Activated CD8-positive, alpha-beta memory T cell treated with anti-CD3 and anti-CD28 coated beads, Interleukin-2, amount 10 ng/mL, durations not matched to agents 7 days and 5 days (primary cell): Measurements from ENCODE around the gene ADGRL3. TPM values are rescaled to one million over a fixed set of nuclear protein-coding genes. Genes with fewer than 3 reads are reported as not detected.
"Not testable (repeated sequence)": the region's sequence is repeated elsewhere in the genome, so short reads cannot be mapped to it uniquely, and the experiment has no call there.

Experiments used
- ATAC-seq: fragments of 150-1000 bp; cut with Tn5 transposase; one replicate; pipeline ENCODE4 v1.10.0; 2021; ENCODE audit warnings: moderate library complexity
- CTCF ChIA-PET: fragments of 350-600 bp; sonication (Branson Sonifier 250); formaldehyde crosslinking; loops from one replicate; lab custom pipeline; 2021; ENCODE audit warnings: antibody characterized with exemption; lab: Charles Lee
- DNase-seq: peaks from one replicate; pipeline ENCODE4 v3.0.0-alpha.2; 2020
- H3K27ac Mint-ChIP-seq: one replicate; pipeline ENCODE4 v1.8.0; 2021; ENCODE audit warnings: mild to moderate bottlenecking, mixed read lengths
- H3K27me3 Mint-ChIP-seq: one replicate; pipeline ENCODE4 v1.8.0; 2021; ENCODE audit warnings: mixed read lengths
- H3K36me3 Mint-ChIP-seq: one replicate; pipeline ENCODE4 v1.8.0; 2021; ENCODE audit warnings: mild to moderate bottlenecking, mixed read lengths
- H3K4me1 Mint-ChIP-seq: one replicate; pipeline ENCODE4 v1.8.0; 2021; ENCODE audit warnings: mixed read lengths
- H3K4me3 Mint-ChIP-seq: one replicate; pipeline ENCODE4 v1.8.0; 2021; ENCODE audit warnings: mild to moderate bottlenecking, moderate library complexity, mixed read lengths
- H3K9me3 Mint-ChIP-seq: one replicate; pipeline ENCODE4 v1.8.0; 2022; ENCODE audit warnings: low read depth, mixed read lengths
- total RNA-seq, 2 experiments: library from RNA; stranded (reverse); gene quantifications; one replicate each; pipeline ENCODE4 v1.2.3, GENCODE V29; 2021

Gene ADGRL3
- total RNA-seq, 2 experiments from 2014 or later, result not detected

GRCh38 chr4:61198686-61199085 is 1.4 kb upstream of the ADGRL3 start:
- H3K9me3 Mint-ChIP-seq, result peaks cover 4% of the 10 kb centered on the region
- ATAC-seq (no peak), DNase-seq (no peak)
- H3K4me3 Mint-ChIP-seq, result no peak overlapping the region
- peaks cover 46% of the 10 kb centered on the region for H3K27me3 Mint-ChIP-seq
- H3K4me1 Mint-ChIP-seq, result peaks cover 2% of the 10 kb centered on the region
- peaks cover 6% of the 10 kb centered on the region for H3K36me3 Mint-ChIP-seq
- CTCF ChIA-PET, result interaction anchor here (1.5 kb wide), 1 partner anchor 9 kb away, joined by 4 read pairs; no protein-coding TSS in a partner anchor
- peak overlapping the region; percentile 34 for H3K27ac Mint-ChIP-seq

GRCh38 chr4:61199873-61200186 is 296 bp upstream of the ADGRL3 start:
- Mint-ChIP-seq H3K27ac (peak overlapping the region; percentile 35), H3K27me3 (peaks cover 47% of the 10 kb centered on the region), H3K9me3 (peaks cover 4% of the 10 kb centered on the region)

GRCh38 chr4:61200916-61201526 is 895 bp downstream of the ADGRL3 start:
- H3K9me3 Mint-ChIP-seq, result peaks cover 4% of the 10 kb centered on the region
- DNase-seq (no peak), ATAC-seq (no peak)
- H3K27ac Mint-ChIP-seq, result no peak overlapping the region
- no peak overlapping the region for H3K4me3 Mint-ChIP-seq
- H3K36me3 Mint-ChIP-seq, result peaks cover 6% of the 10 kb centered on the region
- peaks cover 47% of the 10 kb centered on the region for H3K27me3 Mint-ChIP-seq
- H3K4me1 Mint-ChIP-seq, result peaks cover 2% of the 10 kb centered on the region
- CTCF ChIA-PET, result no interaction called here

More at GRCh38 chr4:61199873-61200186, 296 bp upstream of the ADGRL3 start:
- Mint-ChIP-seq H3K4me3 (no peak overlapping the region), H3K36me3 (peaks cover 6% of the 10 kb centered on the region), H3K4me1 (peaks cover 2% of the 10 kb centered on the region)
- no peak for ATAC-seq
- CTCF ChIA-PET, result no interaction called here
- no peak for DNase-seq

GRCh38 chr4:61201561-61201960 is 1.4 kb downstream of the ADGRL3 start:
- Mint-ChIP-seq H3K9me3 (peaks cover 4% of the 10 kb centered on the region), H3K4me3 (no peak overlapping the region), H3K36me3 (peaks cover 6% of the 10 kb centered on the region), H3K4me1 (peaks cover 2% of the 10 kb centered on the region), H3K27me3 (peaks cover 47% of the 10 kb centered on the region), H3K27ac (peak overlapping the region; percentile 40)
- DNase-seq (no peak), ATAC-seq (no peak)
- CTCF ChIA-PET, result no interaction called here

- Mint-ChIP-seq H3K36me3 (peaks cover 6% of the 10 kb centered on the region), H3K27ac (no peak overlapping the region), H3K9me3 (peaks cover 4% of the 10 kb centered on the region), H3K27me3 (peaks cover 47% of the 10 kb centered on the region), H3K4me3 (no peak overlapping the region), H3K4me1 (peaks cover 2% of the 10 kb centered on the region)
- ATAC-seq (no peak), DNase-seq (no peak)
- CTCF ChIA-PET, result no interaction called here
Measured at GRCh38 chr4:61201961-61202637, 2.0 kb downstream of the ADGRL3 start.

- Mint-ChIP-seq H3K4me1 (peaks cover 2% of the 10 kb centered on the region), H3K27me3 (peaks cover 47% of the 10 kb centered on the region), H3K36me3 (peaks cover 6% of the 10 kb centered on the region), H3K9me3 (peaks cover 4% of the 10 kb centered on the region), H3K4me3 (no peak overlapping the region), H3K27ac (no peak overlapping the region)
- CTCF ChIA-PET, result no interaction called here
- no peak for ATAC-seq
- DNase-seq, result no peak
Measured at GRCh38 chr4:61202638-61203435, 2.7 kb downstream of the ADGRL3 start.

- peaks cover 4% of the 10 kb centered on the region for H3K9me3 Mint-ChIP-seq
- peaks cover 47% of the 10 kb centered on the region for H3K27me3 Mint-ChIP-seq
- H3K36me3 Mint-ChIP-seq, result peaks cover 6% of the 10 kb centered on the region
- peaks cover 2% of the 10 kb centered on the region for H3K4me1 Mint-ChIP-seq
- DNase-seq, result no peak
- ATAC-seq, result no peak
- CTCF ChIA-PET, result no interaction called here
- H3K27ac Mint-ChIP-seq, result no peak overlapping the region
- no peak overlapping the region for H3K4me3 Mint-ChIP-seq
Measured at GRCh38 chr4:61203436-61203790, 3.3 kb downstream of the ADGRL3 start.

GRCh38 chr4:61204353-61205060 is 4.4 kb downstream of the ADGRL3 start:
- H3K27ac Mint-ChIP-seq, result no peak overlapping the region
- no peak overlapping the region for H3K4me3 Mint-ChIP-seq
- ATAC-seq, result no peak
- peaks cover 37% of the 10 kb centered on the region for H3K27me3 Mint-ChIP-seq
- peaks cover 2% of the 10 kb centered on the region for H3K4me1 Mint-ChIP-seq
- peaks cover 4% of the 10 kb centered on the region for H3K36me3 Mint-ChIP-seq
- CTCF ChIA-PET, result no interaction called here
- DNase-seq, result no peak
- H3K9me3 Mint-ChIP-seq, result peaks cover 3% of the 10 kb centered on the region

- Mint-ChIP-seq H3K4me3 (no peak overlapping the region), H3K27ac (no peak overlapping the region), H3K4me1 (peaks cover 2% of the 10 kb centered on the region), H3K27me3 (peaks cover 33% of the 10 kb centered on the region), H3K36me3 (peaks cover 1% of the 10 kb centered on the region), H3K9me3 (no peaks in the 10 kb centered on the region)
- ATAC-seq, result no peak
- CTCF ChIA-PET, result no interaction called here
- DNase-seq, result no peak
Measured at GRCh38 chr4:61205066-61205465, 4.9 kb downstream of the ADGRL3 start.

- ATAC-seq, H3K27ac Mint-ChIP-seq, H3K9me3 Mint-ChIP-seq, H3K4me1 Mint-ChIP-seq, CTCF ChIA-PET, DNase-seq, H3K4me3 Mint-ChIP-seq, H3K36me3 Mint-ChIP-seq: not testable (repeated sequence)
- peaks cover 16% of the 10 kb centered on the region for H3K27me3 Mint-ChIP-seq
Measured at GRCh38 chr4:61207156-61207555, 7.0 kb downstream of the ADGRL3 start.

GRCh38 chr4:61210186-61210939 is 10.2 kb downstream of the ADGRL3 start:
- ATAC-seq (no peak), DNase-seq (no peak)
- Mint-ChIP-seq H3K9me3 (peaks cover 3% of the 10 kb centered on the region), H3K4me3 (no peak overlapping the region), H3K4me1 (no peaks in the 10 kb centered on the region), H3K27ac (no peak overlapping the region), H3K27me3 (no peaks in the 10 kb centered on the region), H3K36me3 (no peaks in the 10 kb centered on the region)
- CTCF ChIA-PET, result no interaction called here

- Mint-ChIP-seq H3K4me3 (no peak overlapping the region), H3K27me3 (no peaks in the 10 kb centered on the region), H3K9me3 (peaks cover 3% of the 10 kb centered on the region), H3K4me1 (no peaks in the 10 kb centered on the region), H3K36me3 (no peaks in the 10 kb centered on the region), H3K27ac (no peak overlapping the region)
- DNase-seq, result no peak
- ATAC-seq, result no peak
- CTCF ChIA-PET, result no interaction called here
Measured at GRCh38 chr4:61211781-61212180, 11.7 kb downstream of the ADGRL3 start.

GRCh38 chr4:61212788-61213187 is 12.7 kb downstream of the ADGRL3 start:
- DNase-seq (no peak), ATAC-seq (no peak)
- Mint-ChIP-seq H3K4me3 (no peak overlapping the region), H3K27ac (no peak overlapping the region), H3K36me3 (no peaks in the 10 kb centered on the region), H3K9me3 (peaks cover 3% of the 10 kb centered on the region), H3K27me3 (no peaks in the 10 kb centered on the region), H3K4me1 (no peaks in the 10 kb centered on the region)
- CTCF ChIA-PET, result no interaction called here
